Mucosa of descending colon (tissue), 3 donors: Measurements from ENCODE around the gene DNAH8. TPM values are rescaled to one million over a fixed set of nuclear protein-coding genes. Genes with fewer than 3 reads are reported as not detected.

Experiments
- ATAC-seq: fragments of 200-7000 bp; cut with Tn5 transposase; one replicate; pipeline ENCODE4 v1.9.1; 2020; ENCODE audit warnings: mild to moderate bottlenecking, moderate library complexity
- DNase-seq, 3 donors: peaks; one replicate each; pipeline ENCODE4 v3.0.0-alpha.2; 2020
- H3K36me3 ChIP-seq: fragments of 200-600 bp; one replicate; pipeline ENCODE4 v1.8.0; 2021; ENCODE audit warnings: low read depth, mild to moderate bottlenecking
- H3K4me1 ChIP-seq: fragments of 200-600 bp; one replicate; pipeline ENCODE4 v1.8.0; 2021; ENCODE audit warnings: low read depth, mild to moderate bottlenecking
- H3K4me3 ChIP-seq: fragments of 200-600 bp; one replicate; pipeline ENCODE4 v1.8.0; 2021; ENCODE audit warnings: mild to moderate bottlenecking
- H3K9me3 ChIP-seq: fragments of 200-600 bp; one replicate; pipeline ENCODE4 v1.8.0; 2021; ENCODE audit warnings: mild to moderate bottlenecking
- intact Hi-C, 2 donors: fragments of 100-400 bp; cut with DNase I in 1 of 2; cut with micrococcal nuclease in 1 of 2; formaldehyde crosslinking; loops; one replicate each; pipeline versions ENCODE4 v1.11.0 to v1.11.1; 2022; cut with DNase I, micrococcal nuclease
- total RNA-seq, 3 donors: library from RNA; stranded (reverse); fragmentation: NEBNext Ultra II Directional in 2 of 3; extraction: Animal tissue kit (Norgen Biotek cat#: 25700) in 2 of 3; gene quantifications; one replicate each; pipeline versions ENCODE4 v1.2.1 to v1.2.4, GENCODE V29; 2021 to 2023
- TF ChIP-seq, protein P1 (sequence below): fragments of 200-600 bp; IDR thresholded peaks from one replicate; pipeline ENCODE4 v1.8.0; 2022; ENCODE audit warnings: antibody characterized with exemption, mild to moderate bottlenecking
- donor health status: DM: no; HTN: no; CAD: no; lungs with moderate emphysema.
- donor health status: DM: no; HTN: no; CAD: no.
- donor health status: DM: no; HTN: yes; CAD: no.

DNAH8 gene
- total RNA-seq, 3 donors from 2014 or later = 0.03 TPM; not detected in 1

DNA sequence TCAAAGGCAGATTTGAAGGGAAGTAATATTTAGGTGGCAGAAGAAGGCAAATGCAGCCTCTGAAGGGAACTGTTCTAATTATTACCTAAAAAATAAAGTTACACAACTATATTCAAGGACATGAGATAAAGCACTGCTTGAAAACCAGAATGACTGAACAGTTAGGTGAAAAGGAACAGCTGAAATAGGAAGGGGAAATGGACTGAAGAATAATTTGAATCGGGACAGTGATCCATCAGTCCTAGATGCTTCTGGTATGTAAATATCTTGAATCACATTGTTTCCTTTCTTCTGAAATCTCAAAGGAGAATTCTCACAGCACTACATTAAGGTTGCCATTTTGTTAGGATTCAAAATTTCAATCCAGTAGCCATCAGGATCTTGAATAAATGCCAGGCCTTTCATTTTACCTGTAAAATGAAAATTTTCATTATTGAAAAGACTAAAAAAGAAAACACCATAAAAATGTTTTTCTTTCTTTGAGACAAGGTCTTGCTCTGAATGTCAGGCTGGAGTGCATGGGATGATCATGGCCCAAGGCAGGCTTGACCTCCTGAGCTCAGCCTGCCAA, 38.1 kb upstream of the DNAH8 start:
- Histone ChIP-seq H3K9me3 (no peaks in the 10 kb centered on the region), H3K4me3 (no peak overlapping the region), H3K4me1 (no peaks in the 10 kb centered on the region), H3K36me3 (no peaks in the 10 kb centered on the region)
- ATAC-seq = no peak
- intact Hi-C loops = no loop called here
- no peak for DNase-seq
- TF ChIP-seq, protein P1, sequence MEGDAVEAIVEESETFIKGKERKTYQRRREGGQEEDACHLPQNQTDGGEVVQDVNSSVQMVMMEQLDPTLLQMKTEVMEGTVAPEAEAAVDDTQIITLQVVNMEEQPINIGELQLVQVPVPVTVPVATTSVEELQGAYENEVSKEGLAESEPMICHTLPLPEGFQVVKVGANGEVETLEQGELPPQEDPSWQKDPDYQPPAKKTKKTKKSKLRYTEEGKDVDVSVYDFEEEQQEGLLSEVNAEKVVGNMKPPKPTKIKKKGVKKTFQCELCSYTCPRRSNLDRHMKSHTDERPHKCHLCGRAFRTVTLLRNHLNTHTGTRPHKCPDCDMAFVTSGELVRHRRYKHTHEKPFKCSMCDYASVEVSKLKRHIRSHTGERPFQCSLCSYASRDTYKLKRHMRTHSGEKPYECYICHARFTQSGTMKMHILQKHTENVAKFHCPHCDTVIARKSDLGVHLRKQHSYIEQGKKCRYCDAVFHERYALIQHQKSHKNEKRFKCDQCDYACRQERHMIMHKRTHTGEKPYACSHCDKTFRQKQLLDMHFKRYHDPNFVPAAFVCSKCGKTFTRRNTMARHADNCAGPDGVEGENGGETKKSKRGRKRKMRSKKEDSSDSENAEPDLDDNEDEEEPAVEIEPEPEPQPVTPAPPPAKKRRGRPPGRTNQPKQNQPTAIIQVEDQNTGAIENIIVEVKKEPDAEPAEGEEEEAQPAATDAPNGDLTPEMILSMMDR = no peak

DNA sequence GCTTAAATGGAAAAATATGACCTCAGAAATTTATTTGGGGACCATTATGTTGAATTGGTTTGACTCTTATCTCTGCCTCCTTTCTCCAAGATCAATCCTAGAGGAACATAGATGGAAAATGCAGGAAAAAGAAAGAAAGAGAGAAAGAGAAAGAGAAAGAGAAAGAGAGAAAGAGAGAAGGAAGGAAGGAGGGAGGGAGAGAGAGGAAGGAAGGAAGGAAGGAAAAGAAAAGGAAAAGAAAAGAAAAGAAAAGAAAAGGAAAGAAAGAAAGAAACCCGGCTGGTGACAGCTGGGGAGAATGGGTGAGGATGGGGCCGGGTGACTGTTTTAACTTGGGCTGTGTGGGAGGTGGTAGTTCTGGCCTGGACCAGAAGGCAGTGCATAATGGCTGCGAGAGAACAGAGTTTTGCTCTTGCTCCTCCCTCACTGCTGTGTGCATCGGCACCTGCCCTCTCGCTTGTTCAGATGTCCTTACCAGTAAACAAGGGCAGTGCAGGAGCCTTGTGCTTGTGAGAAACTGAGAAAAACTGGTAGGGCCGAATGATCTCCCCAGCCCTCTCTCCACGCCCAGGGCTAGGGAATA, 36.8 kb upstream of the DNAH8 start:
- intact Hi-C loops = no loop called here
- Histone ChIP-seq H3K4me3 (no peak overlapping the region), H3K36me3 (no peaks in the 10 kb centered on the region), H3K4me1 (no peaks in the 10 kb centered on the region), H3K9me3 (no peaks in the 10 kb centered on the region)
- TF ChIP-seq, protein P1 = no peak
- DNase-seq (no peak), ATAC-seq (no peak)

DNA sequence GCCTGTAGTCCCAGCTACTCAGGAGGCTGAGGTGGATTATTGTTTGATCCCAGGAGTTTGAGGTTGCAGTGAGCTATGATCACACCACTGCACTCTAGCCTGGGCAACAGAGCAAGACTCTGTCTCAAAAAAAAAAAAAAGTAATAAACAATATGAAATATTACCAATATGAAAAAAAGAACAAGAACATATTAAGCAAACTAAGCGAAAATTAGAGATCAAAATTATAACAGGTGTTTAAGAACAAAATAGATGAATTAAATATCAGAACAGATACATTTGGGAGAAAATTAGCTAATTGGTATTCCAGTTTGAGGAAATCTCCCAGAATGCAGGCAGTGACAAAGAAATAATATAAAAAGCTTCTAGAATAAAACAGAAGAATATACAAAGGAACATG, 35.4 kb upstream of the DNAH8 start:
- TF ChIP-seq, protein P1 = no peak
- Histone ChIP-seq H3K4me3 (no peak overlapping the region), H3K4me1 (no peaks in the 10 kb centered on the region), H3K9me3 (no peaks in the 10 kb centered on the region), H3K36me3 (no peaks in the 10 kb centered on the region)
- intact Hi-C loops = no loop called here
- ATAC-seq = no peak
- no peak for DNase-seq

DNA sequence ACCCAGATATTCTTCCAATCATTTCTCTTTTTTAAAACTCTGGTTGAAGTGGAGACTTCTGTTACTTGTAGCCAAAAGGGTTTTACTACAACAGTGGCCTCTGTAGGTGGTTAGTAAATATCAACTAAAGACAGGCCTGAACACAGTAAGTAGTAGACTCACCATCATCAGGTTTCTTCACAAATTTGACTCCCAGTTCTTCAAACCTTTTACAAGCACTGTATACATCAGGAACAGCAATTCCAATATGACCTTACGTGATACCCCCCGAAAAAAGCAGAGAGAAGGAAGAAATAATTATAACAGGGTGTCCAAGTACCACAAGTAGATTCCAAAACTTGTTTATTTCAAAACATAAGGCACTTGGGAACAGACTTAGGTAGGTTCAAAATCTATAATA, 33.3 kb upstream of the DNAH8 start:
- Histone ChIP-seq H3K4me1 (no peaks in the 10 kb centered on the region), H3K4me3 (no peak overlapping the region), H3K36me3 (no peaks in the 10 kb centered on the region), H3K9me3 (no peaks in the 10 kb centered on the region)
- no peak for ATAC-seq
- TF ChIP-seq, protein P1 = no peak
- intact Hi-C loops = no loop called here
- DNase-seq = no peak

DNA sequence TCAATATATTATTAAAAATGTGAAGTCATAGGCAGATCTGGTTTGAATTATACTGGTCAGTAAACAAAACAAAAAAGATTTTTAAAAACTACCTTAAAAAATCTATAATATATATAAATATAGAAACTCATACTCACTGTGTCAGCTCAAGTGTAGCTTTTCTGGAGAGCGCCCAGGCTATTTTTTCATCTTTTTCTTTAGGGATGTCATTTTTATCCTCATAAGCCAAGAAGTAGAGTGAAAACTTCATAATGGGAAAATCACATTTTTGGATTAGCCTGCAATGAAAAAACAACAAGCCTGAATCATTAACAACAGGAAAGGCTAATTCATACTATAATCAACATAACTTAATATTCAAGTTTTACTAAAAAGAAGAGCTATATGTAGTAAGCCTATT, 30.9 kb upstream of the DNAH8 start:
- Histone ChIP-seq H3K4me3 (no peak overlapping the region), H3K9me3 (no peaks in the 10 kb centered on the region), H3K36me3 (no peaks in the 10 kb centered on the region), H3K4me1 (peaks cover 5% of the 10 kb centered on the region)
- ATAC-seq (no peak), DNase-seq (no peak)
- intact Hi-C loops = no loop called here
- TF ChIP-seq, protein P1 = no peak
